Heart left ventricle (tissue), 16 donors: ENCODE data around the gene AP5B1. TPM values are rescaled to one million over a fixed set of nuclear protein-coding genes. Genes with fewer than 3 reads are reported as not detected.

Experiments
- ATAC-seq, 4 donors: fragments of 200-7000 bp; cut with Tn5 transposase; one replicate each; pipeline ENCODE4 v1.9.1; 2020 to 2022; ENCODE audit warnings: moderate library complexity in 4 of 4, mild to moderate bottlenecking in 3 of 4, moderate number of reproducible peaks in 1 of 4
- DNase-seq, 5 donors: peaks; one replicate each; pipeline ENCODE4 v3.0.0-alpha.2; 2020
- H3K27ac ChIP-seq, 12 donors: fragments of 200-600 bp; sonication (generic) in 4 of 12; one replicate each; pipeline versions ENCODE4 v1.5.0 to v1.8.0; 2016 to 2022; ENCODE audit warnings: mild to moderate bottlenecking in 2 of 12
- H3K27me3 ChIP-seq, 9 donors: fragments of 200-600 bp; sonication (generic) in 2 of 9; one replicate each; pipeline versions ENCODE4 v1.5.1 to v1.8.0; 2016 to 2022; ENCODE audit warnings: mild to moderate bottlenecking in 3 of 9
- H3K36me3 ChIP-seq, 9 donors: fragments of 200-600 bp; sonication (generic) in 2 of 9; one replicate each; pipeline versions ENCODE4 v1.5.0 to v1.8.0; 2018 to 2022; ENCODE audit warnings: mild to moderate bottlenecking in 2 of 9
- H3K4me1 ChIP-seq, 12 donors: fragments of 200-600 bp; sonication (generic) in 4 of 12; one replicate each; pipeline versions ENCODE4 v1.5.0 to v1.8.0; 2016 to 2022; ENCODE audit warnings: mild to moderate bottlenecking in 3 of 12
- H3K4me3 ChIP-seq, 12 donors: fragments of 200-600 bp; sonication (generic) in 4 of 12; one replicate each; pipeline versions ENCODE4 v1.5.0 to v1.8.0; 2017 to 2022; ENCODE audit warnings: mild to moderate bottlenecking in 9 of 12, moderate library complexity in 4 of 12
- H3K9me3 ChIP-seq, 12 donors: fragments of 200-600 bp; sonication (generic) in 4 of 12; one replicate each; pipeline versions ENCODE4 v1.5.0 to v1.8.0; 2016 to 2022; ENCODE audit warnings: mild to moderate bottlenecking in 1 of 12
- POLR2A ChIP-seq, 2 donors: fragments of 450-650 bp; IDR thresholded peaks; one replicate each; pipeline ENCODE4 v1.6.1; 2017; ENCODE audit warnings: antibody characterized with exemption in 2 of 2, mild to moderate bottlenecking in 2 of 2, moderate library complexity in 2 of 2
- WGBS, 4 donors: extraction: QIAGEN DNeasy Blood & Tissue Kit in 2 of 4; methylation state at CpG; one replicate each; pipeline versions ENCODE4 v1.1.5 to v1.1.7; 2013 to 2018; 5-methylcytosine and 5-hydroxymethylcytosine counted together
- intact Hi-C, 10 donors: fragments of 100-400 bp; cut with DNase I; formaldehyde crosslinking; loops; one replicate each; pipeline versions ENCODE4 v1.11.1 to v1.14.2; 2022
- polyA plus RNA-seq, 2 donors: library from polyadenylated mRNA; stranded (reverse); fragments of 200-250 nt; gene quantifications; one replicate each; pipeline ENCODE4 v1.2.3, GENCODE V29; 2013
- total RNA-seq, 9 donors: library from RNA; depleted of rRNA in 2 of 9; stranded (reverse); fragments of >200 nt in 2 of 9; fragmentation: NEBNext Ultra II Directional in 3 of 9; extraction: Animal tissue kit (Norgen Biotek cat#: 25700) in 3 of 9; gene quantifications; one replicate each; pipeline versions ENCODE4 v1.1.0 to v1.2.4, GENCODE V29; 2016 to 2023
- TF ChIP-seq, protein P1 (sequence below), 12 donors: fragments of 200-600 bp; sonication (generic) in 4 of 12; IDR thresholded peaks; one replicate each; pipeline versions ENCODE4 v1.5.0 to v1.8.0; 2018 to 2022; ENCODE audit warnings: antibody characterized with exemption in 12 of 12, mild to moderate bottlenecking in 5 of 12
- donor health status: ischemic (EF 13 %, LVEDD 7.1; RV severe dilation, severe dysfunction).
- donor health status: healthy with polysubstance abuse.
- donor health status: DM: no; HTN: yes; CAD: no.
- donor health status: DM: no; HTN: no; CAD: no.
- donor health status: ischemic (EF 25% LVEDD 6.9; RV normal size, moderate dysfunction).
- donor health status: ischemic (EF 25% LVEDD 5.7; RV mildly dilated, moderate dysfunction).
- donor health status: healthy.
- donor health status: DM: yes; HTN: yes; CAD: no.
- donor health status: ischemic (EF 35%, LVEDD 5.7; RV mildly dilated, moderate dysfunction).
- donor health status: nonischemic (EF 11% LVEDD 7.7; RV severe dilation, severe dysfunction).
- donor health status: DM: yes; HTN: yes; CAD: no.
- donor health status: PGD.
- donor health status: ischemic (EF 29% LVEDD 5.4; RV normal size, mild dysfunction).
- donor health status: nonischemic (EF 23%, LVEDD 6.1; RV moderate dilation, normal function).

The AP5B1 gene
- total and polyA plus RNA-seq, 11 donors = 4.4 to 17.7 (median 8.7) TPM

DNA sequence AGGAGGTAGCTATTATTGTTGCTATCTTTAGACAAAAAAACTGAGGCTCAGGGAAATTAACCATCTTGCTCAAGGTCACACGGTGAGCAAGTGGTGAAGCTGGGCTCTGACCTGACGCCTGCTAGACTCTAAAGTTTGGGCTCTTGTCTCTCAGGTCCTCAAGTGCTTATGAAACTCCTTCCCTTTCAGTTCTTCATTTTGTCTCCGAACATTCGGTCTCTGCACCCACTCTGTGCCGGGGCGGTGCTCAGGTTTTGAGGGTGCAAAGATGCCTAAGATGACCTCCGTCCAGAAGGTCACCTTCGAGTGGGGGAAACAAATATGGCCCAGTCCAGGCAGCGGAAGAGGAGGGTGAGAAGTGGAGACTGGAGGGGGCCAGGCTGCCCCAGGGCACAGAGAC lies 22.1 kb upstream of the AP5B1 start:
- no peak overlapping the region for H3K4me3 ChIP-seq
- peak in 1 of 5 donors; percentile 17 for DNase-seq
- no peak for TF ChIP-seq POLR2A (IDR thresholded peaks at IDR 0.05)
- TF ChIP-seq, protein P1, sequence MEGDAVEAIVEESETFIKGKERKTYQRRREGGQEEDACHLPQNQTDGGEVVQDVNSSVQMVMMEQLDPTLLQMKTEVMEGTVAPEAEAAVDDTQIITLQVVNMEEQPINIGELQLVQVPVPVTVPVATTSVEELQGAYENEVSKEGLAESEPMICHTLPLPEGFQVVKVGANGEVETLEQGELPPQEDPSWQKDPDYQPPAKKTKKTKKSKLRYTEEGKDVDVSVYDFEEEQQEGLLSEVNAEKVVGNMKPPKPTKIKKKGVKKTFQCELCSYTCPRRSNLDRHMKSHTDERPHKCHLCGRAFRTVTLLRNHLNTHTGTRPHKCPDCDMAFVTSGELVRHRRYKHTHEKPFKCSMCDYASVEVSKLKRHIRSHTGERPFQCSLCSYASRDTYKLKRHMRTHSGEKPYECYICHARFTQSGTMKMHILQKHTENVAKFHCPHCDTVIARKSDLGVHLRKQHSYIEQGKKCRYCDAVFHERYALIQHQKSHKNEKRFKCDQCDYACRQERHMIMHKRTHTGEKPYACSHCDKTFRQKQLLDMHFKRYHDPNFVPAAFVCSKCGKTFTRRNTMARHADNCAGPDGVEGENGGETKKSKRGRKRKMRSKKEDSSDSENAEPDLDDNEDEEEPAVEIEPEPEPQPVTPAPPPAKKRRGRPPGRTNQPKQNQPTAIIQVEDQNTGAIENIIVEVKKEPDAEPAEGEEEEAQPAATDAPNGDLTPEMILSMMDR (IDR thresholded peaks at IDR 0.05) = no peak

DNA sequence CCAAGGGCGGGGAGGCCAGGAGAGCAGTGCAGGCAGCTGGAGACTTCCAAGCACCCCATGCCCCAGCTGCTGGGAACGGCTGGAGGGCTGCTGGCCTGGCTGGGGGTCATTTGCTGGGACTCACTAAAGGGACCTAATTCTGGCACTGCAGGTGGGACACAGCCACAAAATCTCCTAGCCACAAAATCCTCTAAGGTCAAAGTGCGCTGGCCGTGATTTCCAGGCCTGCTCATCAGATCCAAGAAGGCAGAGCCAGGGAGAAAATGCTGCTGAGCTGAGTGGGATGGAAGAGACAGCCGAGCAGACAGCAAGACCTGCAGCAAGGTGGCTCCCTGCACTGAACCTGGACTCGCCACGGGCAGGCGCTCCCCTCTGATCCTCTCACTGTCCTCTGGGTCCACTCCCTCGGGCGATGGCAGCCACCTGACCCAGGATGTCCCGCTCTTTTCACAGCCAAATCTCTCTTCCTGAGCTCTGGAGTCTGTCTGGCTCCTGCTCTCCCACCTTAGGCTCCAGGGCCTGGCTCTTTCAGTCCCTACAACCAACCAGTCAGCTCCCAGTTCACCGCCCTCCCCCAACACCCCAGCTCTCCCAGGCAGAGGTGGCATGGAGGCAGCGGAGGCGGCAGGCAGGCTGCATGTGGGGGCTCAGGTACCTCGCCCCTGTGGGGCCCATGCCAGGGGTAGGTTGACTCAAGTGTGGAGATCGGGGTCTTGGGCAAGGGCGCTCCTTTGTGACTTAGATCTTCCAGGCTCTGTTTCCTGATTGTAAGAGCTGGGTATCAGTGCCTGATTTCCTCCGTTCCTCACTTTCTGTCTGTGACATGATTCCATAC lies 20.6 kb upstream of the AP5B1 start:
- H3K27ac ChIP-seq = no peak overlapping the region
- no peak for ATAC-seq
- WGBS, 4 donors = 77 to 84% (median 80%) methylated on average over 18 of the region's 18 CpGs
- no peak overlapping the region for H3K4me3 ChIP-seq
- H3K36me3 ChIP-seq = no peaks in the 10 kb centered on the region
- intact Hi-C loops = no loop called here
- TF ChIP-seq POLR2A (IDR thresholded peaks at IDR 0.05) = no peak
- TF ChIP-seq, protein P1 (IDR thresholded peaks at IDR 0.05) = no peak
- no peaks in the 10 kb centered on the region for H3K9me3 ChIP-seq
- DNase-seq = peak in 1 of 5 donors; percentile 47
- H3K27me3 ChIP-seq = peaks cover 8 to 85% (median 26%) of the 10 kb centered on the region in 9 donors
- no peaks in the 10 kb centered on the region for H3K4me1 ChIP-seq

More for the DNA sequence above, 22.1 kb upstream of the AP5B1 start:
- WGBS, 4 donors = 81 to 90% (median 87%) methylated on average over 9 of the region's 9 CpGs
- Histone ChIP-seq H3K27me3 (peaks cover 8 to 80% (median 29%) of the 10 kb centered on the region in 9 donors), H3K9me3 (no peaks in the 10 kb centered on the region), H3K27ac (no peak overlapping the region), H3K4me1 (no peaks in the 10 kb centered on the region), H3K36me3 (no peaks in the 10 kb centered on the region)
- intact Hi-C loops = no loop called here
- no peak for ATAC-seq

DNA sequence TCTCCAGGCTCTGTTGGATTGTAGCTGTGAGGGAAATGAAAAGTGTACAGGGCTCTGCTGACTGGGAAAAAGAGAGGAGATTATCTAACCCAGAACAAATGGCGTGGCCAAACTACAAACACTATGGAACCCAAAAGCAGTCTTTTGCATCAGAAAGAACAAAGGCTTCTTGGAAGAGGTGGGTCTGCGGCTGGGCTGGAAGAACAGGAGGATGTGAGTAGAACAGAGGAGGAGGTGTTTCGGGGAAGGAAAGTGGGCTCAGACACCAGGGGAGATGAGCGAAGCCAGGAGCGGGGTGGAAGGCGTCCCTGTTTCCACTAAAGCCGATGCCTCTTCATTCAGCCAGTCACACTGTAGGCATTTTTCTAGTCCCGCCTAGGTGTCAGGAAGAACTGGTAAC lies 18.1 kb upstream of the AP5B1 start:
- Histone ChIP-seq H3K4me3 (no peak overlapping the region), H3K9me3 (no peaks in the 10 kb centered on the region), H3K36me3 (no peaks in the 10 kb centered on the region), H3K4me1 (no peaks in the 10 kb centered on the region), H3K27ac (no peak overlapping the region), H3K27me3 (peaks cover 4 to 73% (median 14%) of the 10 kb centered on the region in 9 donors)
- WGBS, 4 donors = 84 to 85% (median 85%) methylated on average over 8 of the region's 8 CpGs
- no peak for DNase-seq
- TF ChIP-seq POLR2A (IDR thresholded peaks at IDR 0.05) = no peak
- TF ChIP-seq, protein P1 (IDR thresholded peaks at IDR 0.05) = no peak
- no peak for ATAC-seq
- intact Hi-C loops = no loop called here

DNA sequence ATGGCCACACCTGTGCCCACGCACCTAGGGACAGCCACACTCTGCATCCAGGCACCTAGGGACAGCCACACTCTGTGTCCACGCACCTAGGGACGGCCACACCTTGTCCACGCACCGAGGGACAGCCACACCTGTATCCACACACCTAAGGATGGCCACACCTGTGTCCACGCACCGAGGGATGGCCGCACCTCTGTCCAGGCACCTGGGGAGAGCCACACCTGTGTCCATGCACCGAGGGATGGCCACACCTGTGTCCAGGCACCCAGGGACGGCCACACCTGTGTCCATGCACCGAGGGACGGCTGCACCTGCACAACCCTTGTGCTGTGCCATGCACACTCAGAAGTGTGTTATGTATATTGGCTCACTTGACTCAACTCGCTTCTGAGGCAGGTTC lies 16.9 kb upstream of the AP5B1 start:
- peak in 1 of 4 donors; percentile 12 for ATAC-seq
- H3K4me3 ChIP-seq = no peak overlapping the region

More for the DNA sequence above, 16.9 kb upstream of the AP5B1 start:
- 82 to 88% (median 85%) methylated on average over 11 to 13 of the region's 13 CpGs for WGBS, 4 donors
- Histone ChIP-seq H3K9me3 (no peaks in the 10 kb centered on the region), H3K4me1 (no peaks in the 10 kb centered on the region), H3K27me3 (peaks cover 0 to 62% (median 9%) of the 10 kb centered on the region in 9 donors), H3K36me3 (no peaks in the 10 kb centered on the region), H3K27ac (no peak overlapping the region)
- DNase-seq = no peak
- intact Hi-C loops = no loop called here
- no peak for TF ChIP-seq POLR2A (IDR thresholded peaks at IDR 0.05)
- TF ChIP-seq, protein P1 (IDR thresholded peaks at IDR 0.05) = no peak
